Erythroblast (primary cell): Measurements from ENCODE around the gene ENOX1.

ENCODE experiments used
- DNase-seq, 2 experiments: peaks; one replicate each; lab custom pipeline; 2025; lab: John Stamatoyannopoulos, UW
- GATA1 ChIP-seq: IDR thresholded peaks from 2 replicates; pipeline ENCODE4 v1.6.1; 2011; ENCODE audit warnings: low read depth, mild to moderate bottlenecking, control low read depth, low read length, moderate library complexity
- POLR2A ChIP-seq: IDR thresholded peaks from 2 replicates; pipeline ENCODE4 v1.6.1; 2011; ENCODE audit warnings: mild to moderate bottlenecking, low read length

ENOX1 gene

GRCh38 chr13:43166644-43167457 lies 619.9 kb downstream of the ENOX1 start:
- TF ChIP-seq GATA1 (no peak), POLR2A (no peak)

More at GRCh38 chr13:43166644-43167457, 619.9 kb downstream of the ENOX1 start:
- DNase-seq: no peak
